AG04449 (cell line): ENCODE measurements around the gene PTPRT.

Experiments
- CTCF ChIA-PET: fragments of 350-600 bp; formaldehyde crosslinking; extraction: SDS; loops from one replicate; lab custom pipeline; 2021; ENCODE audit warnings: antibody characterized with exemption; lab: Yijun Ruan, JAX
- POLR2A ChIA-PET: fragments of 400-600, 350-600 bp; formaldehyde crosslinking; extraction: SDS; loops from one replicate; lab custom pipeline; 2020; ENCODE audit warnings: antibody characterized with exemption, inconsistent platforms; lab: Yijun Ruan, JAX
- DNase-seq: peaks from one replicate; pipeline ENCODE4 v3.0.0-alpha.2; 2010; ENCODE audit warnings: low read depth, low spot score
- H3K4me3 ChIP-seq: 2 replicates; pipeline ENCODE4 v1.5.1; 2011; ENCODE audit warnings: low read depth, mild to moderate bottlenecking, control low read depth, low read length
- TF ChIP-seq, protein P1 (sequence below): IDR thresholded peaks from one replicate; pipeline ENCODE4 v1.5.1; 2011; ENCODE audit warnings: mild to moderate bottlenecking, moderate library complexity, low read length, control low read depth, inconsistent platforms; ENCODE audit not compliant: insufficient read depth; ENCODE audit errors: missing control alignments

PTPRT gene

GRCh38 chr20:43189554-43190331, at the start of gene PTPRT:
PTPRT (minus strand) TSS chr20:43189906; CDS start chr20:43189733, 173 bp downstream.
- CTCF ChIA-PET = interaction anchor here (1.5 to 4.4 kb wide), 3 partner anchors 219 to 1487 kb away, joined by 3 to 36 read pairs (median 23); no protein-coding TSS in a partner anchor
- no peak for DNase-seq
- POLR2A ChIA-PET = no interaction called here
- H3K4me3 ChIP-seq = no peak within 1 kb of the TSS
- TF ChIP-seq, protein P1, sequence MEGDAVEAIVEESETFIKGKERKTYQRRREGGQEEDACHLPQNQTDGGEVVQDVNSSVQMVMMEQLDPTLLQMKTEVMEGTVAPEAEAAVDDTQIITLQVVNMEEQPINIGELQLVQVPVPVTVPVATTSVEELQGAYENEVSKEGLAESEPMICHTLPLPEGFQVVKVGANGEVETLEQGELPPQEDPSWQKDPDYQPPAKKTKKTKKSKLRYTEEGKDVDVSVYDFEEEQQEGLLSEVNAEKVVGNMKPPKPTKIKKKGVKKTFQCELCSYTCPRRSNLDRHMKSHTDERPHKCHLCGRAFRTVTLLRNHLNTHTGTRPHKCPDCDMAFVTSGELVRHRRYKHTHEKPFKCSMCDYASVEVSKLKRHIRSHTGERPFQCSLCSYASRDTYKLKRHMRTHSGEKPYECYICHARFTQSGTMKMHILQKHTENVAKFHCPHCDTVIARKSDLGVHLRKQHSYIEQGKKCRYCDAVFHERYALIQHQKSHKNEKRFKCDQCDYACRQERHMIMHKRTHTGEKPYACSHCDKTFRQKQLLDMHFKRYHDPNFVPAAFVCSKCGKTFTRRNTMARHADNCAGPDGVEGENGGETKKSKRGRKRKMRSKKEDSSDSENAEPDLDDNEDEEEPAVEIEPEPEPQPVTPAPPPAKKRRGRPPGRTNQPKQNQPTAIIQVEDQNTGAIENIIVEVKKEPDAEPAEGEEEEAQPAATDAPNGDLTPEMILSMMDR = no peak

DNA sequence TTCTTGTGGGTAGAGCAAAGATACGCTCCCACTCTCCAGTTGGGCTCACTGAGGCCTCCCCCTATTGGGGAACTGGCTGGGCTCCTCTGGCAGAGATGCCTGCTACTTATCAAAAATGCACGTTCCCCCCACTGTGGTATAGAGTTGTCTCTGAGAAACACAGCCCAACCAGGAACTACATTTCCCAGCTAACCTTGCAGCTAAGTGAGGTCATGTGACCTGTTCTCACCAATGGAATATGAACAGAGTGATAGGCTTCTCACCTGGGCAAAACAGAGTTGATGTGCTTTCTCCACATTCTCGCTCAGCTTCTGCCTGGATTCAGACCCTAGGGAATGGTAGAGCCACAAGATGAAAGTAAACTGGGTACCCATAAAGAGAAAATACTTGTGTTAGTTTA, 49.1 kb upstream of the PTPRT start:
- DNase-seq = no peak
- H3K4me3 ChIP-seq = no peak overlapping the region
- ChIA-PET POLR2A (no interaction called here), CTCF (no interaction called here)
- TF ChIP-seq, protein P1 = no peak

DNA sequence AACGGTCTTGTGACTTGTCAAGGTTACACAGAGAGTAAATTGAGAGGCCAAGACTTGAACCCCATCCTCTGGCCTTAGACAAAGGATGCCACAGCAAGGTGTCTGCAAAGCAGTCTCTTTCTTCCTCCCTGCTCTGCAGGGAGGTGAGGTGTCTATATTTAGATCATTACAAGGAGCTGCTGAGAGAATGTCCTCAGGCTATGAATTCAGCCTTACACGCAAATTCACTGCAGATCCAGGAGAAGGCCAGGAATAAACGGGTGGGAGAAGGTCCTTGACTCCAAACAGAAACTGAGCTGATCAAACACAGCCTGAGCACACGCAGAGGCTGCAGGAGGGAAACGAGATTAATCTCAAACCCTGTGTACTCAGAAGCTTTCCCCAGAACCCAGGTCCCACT, 48.6 kb upstream of the PTPRT start:
- POLR2A ChIA-PET = no interaction called here
- H3K4me3 ChIP-seq = no peak overlapping the region
- TF ChIP-seq, protein P1 = no peak
- DNase-seq = no peak
- CTCF ChIA-PET = no interaction called here

- TF ChIP-seq, protein P1 = no peak
- ChIA-PET CTCF (no interaction called here), POLR2A (no interaction called here)
- H3K4me3 ChIP-seq = no peak overlapping the region
- no peak for DNase-seq
Observed at GRCh38 chr20:43237651-43238168, 48.0 kb upstream of the PTPRT start.

- H3K4me3 ChIP-seq = no peak overlapping the region
- CTCF ChIA-PET = no interaction called here
- POLR2A ChIA-PET = no interaction called here
- DNase-seq = no peak
- TF ChIP-seq, protein P1 = no peak
Observed at GRCh38 chr20:43235998-43236397, 46.3 kb upstream of the PTPRT start.

- POLR2A ChIA-PET = no interaction called here
- TF ChIP-seq, protein P1 = no peak
- CTCF ChIA-PET = no interaction called here
Observed at GRCh38 chr20:43231829-43232228, 42.1 kb upstream of the PTPRT start.

More at GRCh38 chr20:43231829-43232228, 42.1 kb upstream of the PTPRT start:
- no peak for DNase-seq
- H3K4me3 ChIP-seq = no peak overlapping the region
